ENCODE data around the gene PAX2.

DNA sequence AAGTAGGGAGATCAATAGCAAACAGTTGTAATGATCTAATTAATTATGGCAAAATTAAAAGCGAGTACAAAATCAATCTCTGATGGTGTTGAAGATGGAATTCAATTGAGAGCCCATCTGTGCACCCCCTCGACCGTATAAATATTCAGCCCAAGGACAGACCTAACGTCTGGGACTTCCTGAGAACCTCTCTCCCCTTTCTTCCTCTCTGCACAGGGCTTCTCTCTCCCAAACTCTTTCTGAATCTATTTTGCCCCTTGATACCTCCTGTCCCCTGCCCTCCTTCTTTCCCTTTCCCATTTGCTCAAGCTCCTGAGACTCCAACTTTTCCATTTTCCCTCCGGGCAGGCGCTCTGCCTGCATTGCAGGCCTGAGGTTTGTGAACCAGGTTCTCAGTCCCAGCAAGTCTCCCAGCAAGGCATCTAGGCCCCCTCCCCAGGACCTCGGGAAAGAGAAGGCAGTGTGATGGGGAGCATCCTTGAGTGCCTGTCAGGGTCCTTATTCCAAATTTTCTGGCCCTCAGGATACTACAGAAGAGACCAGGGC, 8.5 kb upstream of the PAX2 start:
- no peak for TF ChIP-seq POLR2AphosphoS5 (IDR thresholded peaks at IDR 0.05)
- TF ChIP-seq POLR2A (IDR thresholded peaks at IDR 0.05) = no peak
- TF ChIP-seq, protein P1, sequence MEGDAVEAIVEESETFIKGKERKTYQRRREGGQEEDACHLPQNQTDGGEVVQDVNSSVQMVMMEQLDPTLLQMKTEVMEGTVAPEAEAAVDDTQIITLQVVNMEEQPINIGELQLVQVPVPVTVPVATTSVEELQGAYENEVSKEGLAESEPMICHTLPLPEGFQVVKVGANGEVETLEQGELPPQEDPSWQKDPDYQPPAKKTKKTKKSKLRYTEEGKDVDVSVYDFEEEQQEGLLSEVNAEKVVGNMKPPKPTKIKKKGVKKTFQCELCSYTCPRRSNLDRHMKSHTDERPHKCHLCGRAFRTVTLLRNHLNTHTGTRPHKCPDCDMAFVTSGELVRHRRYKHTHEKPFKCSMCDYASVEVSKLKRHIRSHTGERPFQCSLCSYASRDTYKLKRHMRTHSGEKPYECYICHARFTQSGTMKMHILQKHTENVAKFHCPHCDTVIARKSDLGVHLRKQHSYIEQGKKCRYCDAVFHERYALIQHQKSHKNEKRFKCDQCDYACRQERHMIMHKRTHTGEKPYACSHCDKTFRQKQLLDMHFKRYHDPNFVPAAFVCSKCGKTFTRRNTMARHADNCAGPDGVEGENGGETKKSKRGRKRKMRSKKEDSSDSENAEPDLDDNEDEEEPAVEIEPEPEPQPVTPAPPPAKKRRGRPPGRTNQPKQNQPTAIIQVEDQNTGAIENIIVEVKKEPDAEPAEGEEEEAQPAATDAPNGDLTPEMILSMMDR (IDR thresholded peaks at IDR 0.05) = no peak
- no peak for TF ChIP-seq EP300 (IDR thresholded peaks at IDR 0.05; ENCODE audit: low read depth)
